K562 (cell line): ENCODE measurements around the gene SRSF6. TPM values are rescaled to one million over a fixed set of nuclear protein-coding genes. Genes with fewer than 3 reads are reported as not detected.

Experiments used
- E2F3 ChIP-seq: fragments of 250-450 bp; sonication (Bioruptor Pico); IDR thresholded peaks from 2 replicates; pipeline ENCODE4 v1.4.0; 2020; ENCODE audit warnings: mild to moderate bottlenecking
- GTF2F1 ChIP-seq: IDR thresholded peaks from 2 replicates; pipeline ENCODE4 v1.6.1; 2011; ENCODE audit warnings: low read depth, low read length, improper control_type of control experiment
- MITF ChIP-seq: IDR thresholded peaks from 2 replicates; pipeline ENCODE4 v1.6.1; 2014; ENCODE audit warnings: antibody characterized with exemption
- NFYB ChIP-seq: IDR thresholded peaks from 2 replicates; pipeline ENCODE4 v1.6.1; 2011; ENCODE audit warnings: mild to moderate bottlenecking, moderate library complexity; ENCODE audit not compliant: insufficient read length; ENCODE audit errors: extremely low read depth
- PATZ1 ChIP-seq: fragments of 250-450 bp; sonication (Bioruptor Pico); IDR thresholded peaks from 2 replicates; pipeline ENCODE4 v1.5.0; 2020; ENCODE audit warnings: mild to moderate bottlenecking, borderline replicate concordance
- TAF1 ChIP-seq: IDR thresholded peaks from 2 replicates; pipeline ENCODE4 v1.6.1; 2011; ENCODE audit warnings: mild to moderate bottlenecking, low read length, moderate library complexity; ENCODE audit not compliant: insufficient read depth, control insufficient read depth, severe bottlenecking; ENCODE audit errors: extremely low read depth
- ZBTB1 ChIP-seq: sonication (generic); formaldehyde crosslinking; IDR thresholded peaks from 2 replicates; pipeline ENCODE4 v1.8.1; 2023; ENCODE audit warnings: missing genetic modification reagents, low read depth, mild to moderate bottlenecking, borderline replicate concordance
- ZBTB40 ChIP-seq, 2 experiments: fragments of 450-650 bp in 1 of 2; sonication (generic) in 1 of 2; formaldehyde crosslinking in 1 of 2; IDR thresholded peaks; 2 replicates each; pipeline versions ENCODE4 v1.7.1 to v1.9.0; 2016 to 2022; ENCODE audit warnings: inconsistent platforms in 1 of 2, mild to moderate bottlenecking in 1 of 2, missing genetic modification reagents in 1 of 2
- ZNF23 ChIP-seq: fragments of 250-450 bp; sonication (Bioruptor Pico); IDR thresholded peaks from 2 replicates; pipeline ENCODE4 v1.4.0; 2020; ENCODE audit warnings: mild to moderate bottlenecking
- ZNF449 ChIP-seq: fragments of 250-450 bp; sonication (Bioruptor Pico); IDR thresholded peaks from 2 replicates; pipeline ENCODE4 v1.8.0; 2022; ENCODE audit warnings: moderate library complexity, mild to moderate bottlenecking, inconsistent platforms
- polyA plus RNA-seq, 8 experiments: library from polyadenylated mRNA; depleted of rRNA in 4 of 8; stranded (reverse) in 5 of 8; unstranded in 3 of 8; fragments of >200 nt; fragmentation: Nextera tagmentation in 2 of 8; fragmentation: Illumina TruSeq in 1 of 8; extraction: Ambion mirVana in 2 of 8; extraction: Trizol in 1 of 8; gene quantifications; 2 replicates each; pipeline versions ENCODE4 v1.2.1 to v1.2.3, GENCODE V29; 2011 to 2014; ENCODE audit warnings: inconsistent platforms in 1 of 8, missing spikeins in 1 of 8
- total RNA-seq, 7 experiments: library from RNA; depleted of rRNA in 6 of 7; stranded (reverse); fragments of >200 nt in 6 of 7; fragmentation: Illumina TruSeq in 2 of 7; extraction: Trizol in 2 of 7; gene quantifications; 2 replicates each; pipeline versions ENCODE4 v1.2.1 to v1.2.3, GENCODE V29; 2011 to 2021; ENCODE audit warnings: low replicate concordance in 1 of 7

The SRSF6 gene
- total and polyA plus RNA-seq, 9 of the 15 experiments (the other 6 are each of a cell fraction or from before 2014, with no cell fraction given), result 52.4 to 165 (median 117) TPM

GRCh38 chr20:43457640-43458421, at the start of gene SRSF6 (continued):
- TF ChIP-seq ZBTB40 (IDR thresholded peaks at IDR 0.05) (no peak), ZBTB40 (CRISPR knock-in tag; IDR thresholded peaks at IDR 0.05) (no peak), ZNF449 (0 out of 2 replicates have a peak, but pooled peaks have one; percentile 64), PATZ1 (CRISPR knock-in tag) (0 out of 2 replicates have a peak, but pooled peaks have one; percentile 33), MITF (no peak), NFYB (no peak), E2F3 (CRISPR knock-in tag) (peak; percentile 84), TAF1 (peak; percentile 94), GTF2F1 (peak; percentile 99), ZBTB1 (peak; percentile 96), ZNF23 (CRISPR knock-in tag) (no peak)
